ENCODE measurements around the gene BDKRB1.

DNA sequence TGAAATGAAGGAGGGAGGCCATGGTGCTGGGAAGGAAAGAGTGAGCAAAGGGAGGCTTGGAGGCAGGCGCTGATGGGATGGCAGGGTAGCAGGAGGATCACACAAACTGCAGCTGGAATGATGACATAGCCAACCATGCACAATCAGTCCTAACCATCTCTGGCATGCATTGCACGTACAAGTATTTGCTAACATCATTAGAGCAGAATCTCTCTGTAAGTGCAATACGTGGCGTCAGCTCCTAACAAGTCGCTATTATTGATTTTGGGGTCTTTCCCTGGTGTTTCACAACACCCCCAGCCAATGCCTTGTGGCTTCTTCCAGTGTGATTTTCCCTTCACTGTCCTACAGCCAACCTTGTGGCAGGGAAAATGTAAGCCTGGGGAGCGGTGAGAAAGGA lies 18.5 kb downstream of the BDKRB1 start:
- TF ChIP-seq CBFB (CRISPR knock-in tag; IDR thresholded peaks at IDR 0.05; ENCODE audit: low read depth) (no peak), SP1 (CRISPR knock-in tag; conservative IDR thresholded peaks at IDR 0.05) (no peak), RELA (CRISPR knock-in tag; IDR thresholded peaks at IDR 0.05; ENCODE audit: borderline replicate concordance) (no peak), JUN (CRISPR knock-in tag; IDR thresholded peaks at IDR 0.05) (no peak), NR2C2 (CRISPR knock-in tag; IDR thresholded peaks at IDR 0.05) (no peak), FOXP1 (CRISPR knock-in tag; IDR thresholded peaks at IDR 0.05; ENCODE audit: borderline replicate concordance) (no peak)
- TF ChIP-seq, protein P1, sequence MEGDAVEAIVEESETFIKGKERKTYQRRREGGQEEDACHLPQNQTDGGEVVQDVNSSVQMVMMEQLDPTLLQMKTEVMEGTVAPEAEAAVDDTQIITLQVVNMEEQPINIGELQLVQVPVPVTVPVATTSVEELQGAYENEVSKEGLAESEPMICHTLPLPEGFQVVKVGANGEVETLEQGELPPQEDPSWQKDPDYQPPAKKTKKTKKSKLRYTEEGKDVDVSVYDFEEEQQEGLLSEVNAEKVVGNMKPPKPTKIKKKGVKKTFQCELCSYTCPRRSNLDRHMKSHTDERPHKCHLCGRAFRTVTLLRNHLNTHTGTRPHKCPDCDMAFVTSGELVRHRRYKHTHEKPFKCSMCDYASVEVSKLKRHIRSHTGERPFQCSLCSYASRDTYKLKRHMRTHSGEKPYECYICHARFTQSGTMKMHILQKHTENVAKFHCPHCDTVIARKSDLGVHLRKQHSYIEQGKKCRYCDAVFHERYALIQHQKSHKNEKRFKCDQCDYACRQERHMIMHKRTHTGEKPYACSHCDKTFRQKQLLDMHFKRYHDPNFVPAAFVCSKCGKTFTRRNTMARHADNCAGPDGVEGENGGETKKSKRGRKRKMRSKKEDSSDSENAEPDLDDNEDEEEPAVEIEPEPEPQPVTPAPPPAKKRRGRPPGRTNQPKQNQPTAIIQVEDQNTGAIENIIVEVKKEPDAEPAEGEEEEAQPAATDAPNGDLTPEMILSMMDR (IDR thresholded peaks at IDR 0.05), result no peak
- TF ChIP-seq, protein P2, sequence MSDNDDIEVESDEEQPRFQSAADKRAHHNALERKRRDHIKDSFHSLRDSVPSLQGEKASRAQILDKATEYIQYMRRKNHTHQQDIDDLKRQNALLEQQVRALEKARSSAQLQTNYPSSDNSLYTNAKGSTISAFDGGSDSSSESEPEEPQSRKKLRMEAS (CRISPR knock-in tag; IDR thresholded peaks at IDR 0.05), result no peak
- TF ChIP-seq, protein P3, sequence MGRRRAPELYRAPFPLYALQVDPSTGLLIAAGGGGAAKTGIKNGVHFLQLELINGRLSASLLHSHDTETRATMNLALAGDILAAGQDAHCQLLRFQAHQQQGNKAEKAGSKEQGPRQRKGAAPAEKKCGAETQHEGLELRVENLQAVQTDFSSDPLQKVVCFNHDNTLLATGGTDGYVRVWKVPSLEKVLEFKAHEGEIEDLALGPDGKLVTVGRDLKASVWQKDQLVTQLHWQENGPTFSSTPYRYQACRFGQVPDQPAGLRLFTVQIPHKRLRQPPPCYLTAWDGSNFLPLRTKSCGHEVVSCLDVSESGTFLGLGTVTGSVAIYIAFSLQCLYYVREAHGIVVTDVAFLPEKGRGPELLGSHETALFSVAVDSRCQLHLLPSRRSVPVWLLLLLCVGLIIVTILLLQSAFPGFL (CRISPR knock-in tag; IDR thresholded peaks at IDR 0.05; ENCODE audit: borderline replicate concordance), result no peak
- TF ChIP-seq, protein P4, sequence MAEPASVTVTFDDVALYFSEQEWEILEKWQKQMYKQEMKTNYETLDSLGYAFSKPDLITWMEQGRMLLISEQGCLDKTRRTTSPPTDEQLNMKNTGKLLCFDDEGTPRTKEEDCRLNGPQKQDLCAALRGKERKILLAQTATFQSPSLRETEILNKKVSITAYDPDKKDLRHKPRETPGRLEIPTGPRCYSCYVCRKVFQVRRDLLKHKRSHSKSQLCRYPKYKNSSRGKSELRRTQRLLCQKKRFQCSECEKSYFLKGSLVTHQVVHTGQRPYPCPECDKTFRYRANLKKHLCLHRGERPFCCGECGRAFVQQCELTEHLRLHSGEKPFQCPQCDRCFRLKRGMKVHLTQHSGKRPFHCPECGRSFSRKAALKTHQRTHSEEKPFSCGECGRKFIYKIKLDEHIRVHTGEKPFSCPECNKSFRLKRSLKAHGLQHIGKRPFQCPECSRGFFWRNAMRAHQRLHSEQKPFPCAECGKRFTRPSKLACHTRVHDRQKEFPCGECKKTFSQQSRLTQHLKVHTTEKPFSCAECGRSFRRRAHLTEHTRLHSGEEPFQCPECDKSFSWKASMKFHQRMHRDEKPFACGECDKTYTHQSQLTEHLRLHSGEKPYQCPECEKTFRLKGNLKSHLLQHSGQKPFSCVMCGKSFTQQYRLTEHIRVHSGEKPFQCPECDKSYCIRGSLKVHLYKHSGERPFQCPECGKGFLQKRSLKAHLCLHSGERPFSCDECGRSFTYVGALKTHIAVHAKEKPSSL (CRISPR knock-in tag; conservative IDR thresholded peaks at IDR 0.05), result no peak
- TF ChIP-seq, protein P5, sequence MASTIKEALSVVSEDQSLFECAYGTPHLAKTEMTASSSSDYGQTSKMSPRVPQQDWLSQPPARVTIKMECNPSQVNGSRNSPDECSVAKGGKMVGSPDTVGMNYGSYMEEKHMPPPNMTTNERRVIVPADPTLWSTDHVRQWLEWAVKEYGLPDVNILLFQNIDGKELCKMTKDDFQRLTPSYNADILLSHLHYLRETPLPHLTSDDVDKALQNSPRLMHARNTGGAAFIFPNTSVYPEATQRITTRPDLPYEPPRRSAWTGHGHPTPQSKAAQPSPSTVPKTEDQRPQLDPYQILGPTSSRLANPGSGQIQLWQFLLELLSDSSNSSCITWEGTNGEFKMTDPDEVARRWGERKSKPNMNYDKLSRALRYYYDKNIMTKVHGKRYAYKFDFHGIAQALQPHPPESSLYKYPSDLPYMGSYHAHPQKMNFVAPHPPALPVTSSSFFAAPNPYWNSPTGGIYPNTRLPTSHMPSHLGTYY (CRISPR knock-in tag; IDR thresholded peaks at IDR 0.05), result no peak

All from WTC11 (cell line).